Endothelial cell of umbilical vein (primary cell): Measurements from ENCODE around the gene FZD7. TPM values are rescaled to one million over a fixed set of nuclear protein-coding genes. Genes with fewer than 3 reads are reported as not detected.

ENCODE experiments used
- BruUV-seq: library from RNA; stranded (reverse); fragments of 400-500 nt; replicated peaks from 2 replicates; lab custom pipeline; 2021; lab: Mats Ljungman, UMichigan
- CTCF ChIA-PET: fragments of 300-600, 350-600 bp; sonication (Branson Sonifier 250); formaldehyde crosslinking; loops from one replicate; lab custom pipeline; 2021; ENCODE audit warnings: antibody characterized with exemption, inconsistent platforms; lab: Charles Lee
- POLR2A ChIA-PET: fragments of 300-600, 350-600 bp; sonication (Branson Sonifier 250); formaldehyde crosslinking; loops from one replicate; lab custom pipeline; 2021; ENCODE audit warnings: antibody characterized with exemption, inconsistent platforms; lab: Charles Lee
- DNase-seq: peaks from one replicate; pipeline ENCODE4 v3.0.0-alpha.2; 2011; ENCODE audit warnings: low read depth, low spot score
- FAIRE-seq: peaks from 2 replicates; lab custom pipeline; 2011; peaks lifted over from hg19 to GRCh38; lab: Jason Lieb, UNC
- H2AFZ ChIP-seq: 2 replicates; pipeline ENCODE4 v1.6.0; 2012; ENCODE audit warnings: low read depth, low read length, control low read depth, inconsistent platforms
- H3K27ac ChIP-seq: 2 replicates; pipeline ENCODE4 v1.5.1; 2011; ENCODE audit warnings: low read depth, mild to moderate bottlenecking, control low read depth, low read length, moderate library complexity; ENCODE audit not compliant: insufficient read depth
- H3K27me3 ChIP-seq, 2 experiments: 2 replicates each; pipeline versions ENCODE4 v1.6.0 to v1.6.1; 2011; ENCODE audit warnings: low read length in 2 of 2, mixed read lengths in 1 of 2; ENCODE audit not compliant: control insufficient read depth in 2 of 2, insufficient read depth in 2 of 2
- H3K36me3 ChIP-seq, 2 experiments: 2 replicates in 1 of 2; 3 replicates in 1 of 2; pipeline ENCODE4 v1.5.1; 2011; ENCODE audit warnings: low read length in 2 of 2, mild to moderate bottlenecking in 1 of 2, moderate library complexity in 1 of 2; ENCODE audit not compliant: control insufficient read depth in 2 of 2, insufficient read depth in 2 of 2; ENCODE audit errors: extremely low read depth in 1 of 2
- H3K4me1 ChIP-seq: 3 replicates; pipeline ENCODE4 v1.5.1; 2011; ENCODE audit warnings: mild to moderate bottlenecking, low read length; ENCODE audit not compliant: control insufficient read depth, insufficient read depth; ENCODE audit errors: extremely low read depth
- H3K4me2 ChIP-seq: 2 replicates; pipeline ENCODE4 v1.6.1; 2011; ENCODE audit warnings: low read length, control low read depth, mixed read lengths; ENCODE audit not compliant: insufficient read depth
- H3K4me3 ChIP-seq, 3 experiments: fragments of 200-600 bp in 1 of 3; sonication (generic), shearing (Covaris generic) in 1 of 3; replicated peaks in 1 of 3; 2 replicates each; pipeline ENCODE4 v1.5.1; 2011 to 2016; ENCODE audit warnings: control low read depth in 3 of 3, low read length in 3 of 3, mild to moderate bottlenecking in 2 of 3, inconsistent platforms in 1 of 3, low read depth in 1 of 3, moderate library complexity in 1 of 3; ENCODE audit not compliant: insufficient read depth in 1 of 3
- H3K79me2 ChIP-seq: 2 replicates; pipeline ENCODE4 v1.6.0; 2012; ENCODE audit warnings: low read length, inconsistent platforms; ENCODE audit not compliant: control insufficient read depth, insufficient read depth
- H3K9ac ChIP-seq: replicated peaks from 2 replicates; pipeline ENCODE3; 2011; ENCODE audit warnings: low read length, control low read depth; ENCODE audit not compliant: insufficient read depth; ENCODE audit errors: extremely low read depth
- H3K9me1 ChIP-seq: replicated peaks from 3 replicates; pipeline ENCODE4 v1.6.0; 2011; ENCODE audit warnings: mild to moderate bottlenecking, low read length; ENCODE audit not compliant: control insufficient read depth, insufficient read depth; ENCODE audit errors: extremely low read depth
- H3K9me3 ChIP-seq: replicated peaks from 2 replicates; pipeline ENCODE4 v1.5.1; 2012; ENCODE audit warnings: low read length, inconsistent platforms; ENCODE audit not compliant: control insufficient read depth, insufficient read depth
- H4K20me1 ChIP-seq: replicated peaks from 2 replicates; pipeline ENCODE3; 2011; ENCODE audit warnings: mild to moderate bottlenecking, low read length; ENCODE audit not compliant: control insufficient read depth, insufficient read depth; ENCODE audit errors: extremely low read depth
- CTCF ChIP-seq, 2 donors: IDR thresholded peaks; 1 replicate in 1 of 2; 2 replicates in 1 of 2; pipeline ENCODE4 v1.5.1; 2011; ENCODE audit warnings: low read length in 2 of 2, mild to moderate bottlenecking in 2 of 2, moderate library complexity in 2 of 2, control low read depth in 1 of 2, inconsistent platforms in 1 of 2, low read depth in 1 of 2; ENCODE audit not compliant: insufficient read depth in 1 of 2; ENCODE audit errors: extremely low read depth in 1 of 2
- EZH2 ChIP-seq: IDR thresholded peaks from 2 replicates; pipeline ENCODE4 v1.6.1; 2012; ENCODE audit warnings: borderline replicate concordance, low read depth, mild to moderate bottlenecking, moderate library complexity, low read length, inconsistent platforms; ENCODE audit not compliant: severe bottlenecking
- FOS ChIP-seq: IDR thresholded peaks from 2 replicates; pipeline ENCODE4 v1.6.1; 2011; ENCODE audit warnings: mild to moderate bottlenecking, low read length, moderate library complexity, borderline replicate concordance; ENCODE audit not compliant: insufficient read depth
- GATA2 ChIP-seq: IDR thresholded peaks from 2 replicates; pipeline ENCODE4 v1.7.0; 2011; ENCODE audit warnings: low read depth, mild to moderate bottlenecking, moderate library complexity, mixed read lengths, low read length; ENCODE audit not compliant: insufficient read length, insufficient read depth
- JUN ChIP-seq: IDR thresholded peaks from 2 replicates; pipeline ENCODE4 v1.6.1; 2011; ENCODE audit warnings: borderline replicate concordance, low read depth; ENCODE audit not compliant: insufficient read length, insufficient read depth
- MYC ChIP-seq: IDR thresholded peaks from one replicate; pipeline ENCODE4 v1.6.1; 2011; ENCODE audit warnings: mild to moderate bottlenecking, low read depth, low read length
- POLR2A ChIP-seq: IDR thresholded peaks from 2 replicates; pipeline ENCODE4 v1.6.1; 2012; ENCODE audit warnings: low read depth, mild to moderate bottlenecking, control low read depth, low read length
- POLR2AphosphoS5 ChIP-seq: IDR thresholded peaks from 2 replicates; pipeline ENCODE4 v1.6.1; 2012; ENCODE audit warnings: low read depth, mild to moderate bottlenecking, control low read depth, low read length, moderate library complexity; ENCODE audit not compliant: insufficient read depth
- dilution Hi-C: fragments of 300-500 bp; cut with MboI; formaldehyde crosslinking; loops from one replicate; pipeline ENCODE4 v1.15.0; 2019; ENCODE audit warnings: low sequenced_read_pairs; ENCODE audit not compliant: extremely low pct_ligation_motif_present
- intact Hi-C: fragments of 100-400 bp; cut with micrococcal nuclease; formaldehyde crosslinking; loops from one replicate; pipeline ENCODE4 v1.10.0; 2022
- polyA plus RNA-seq, 4 experiments: library from polyadenylated mRNA; depleted of rRNA in 3 of 4; stranded (reverse) in 3 of 4; unstranded in 1 of 4; fragments of >200 nt; gene quantifications; 2 replicates each; pipeline versions ENCODE4 v1.2.1 to v1.2.3, GENCODE V29; 2011 to 2012; ENCODE audit warnings: missing spikeins in 1 of 4
- total RNA-seq: library from RNA; stranded (reverse); gene quantifications from 2 replicates; pipeline ENCODE4 v1.2.3, GENCODE V29; 2021

The FZD7 gene
- total and polyA plus RNA-seq, 2 donors (not counting 3 experiments of a cell fraction or from before 2014, with no cell fraction given) = 0.15 to 0.29 TPM

GRCh38 chr2:202035089-202035940 lies 1.7 kb downstream of the FZD7 start:
- intact Hi-C loops (loop anchor here (1.0 to 10.0 kb wide), 3 partner anchors 143 to 241 kb away; no protein-coding TSS in a partner anchor), dilution Hi-C loops (no loop called here)
- TF ChIP-seq MYC (no peak), EZH2 (peak; percentile 98), CTCF (IDR thresholded peaks at IDR 0.05; ENCODE audit: extremely low read depth in 1 of 2, insufficient read depth in 1 of 2, low read depth in 1 of 2, low read length in 2 of 2) (peak; percentile 32 to 41), POLR2A (no peak), POLR2AphosphoS5 (no peak), JUN (no peak), GATA2 (no peak), FOS (no peak)
- FAIRE-seq = no peak
- Histone ChIP-seq H2AFZ (no peak overlapping the region), H3K36me3 (no peaks in the 10 kb centered on the region), H3K9ac (no peak overlapping the region), H3K9me3 (no peaks in the 10 kb centered on the region), H3K9me1 (no peaks in the 10 kb centered on the region), H3K27me3 (peaks cover 73 to 89% of the 10 kb centered on the region in 2 experiments), H3K4me3 (no peak overlapping the region), H4K20me1 (no peaks in the 10 kb centered on the region), H3K4me1 (peaks cover 10% of the 10 kb centered on the region), H3K27ac (no peak overlapping the region), H3K79me2 (no peaks in the 10 kb centered on the region), H3K4me2 (peak overlapping the region; percentile 70)
- ChIA-PET CTCF (no interaction called here), POLR2A (no interaction called here)
- BruUV-seq = no TSS peak
- no peak for DNase-seq
